OCI-LY3 (cell line): ENCODE results near the gene GORASP2.

ENCODE experiments used
- H2AFZ ChIP-seq: fragments of 200-600, 300-600 bp; shearing (Covaris generic); 2 replicates; pipeline ENCODE4 v1.6.0; 2014; ENCODE audit warnings: antibody characterized with exemption, low read depth, low read length
- H3K27ac ChIP-seq: fragments of 200-600, 300-600 bp; sonication (generic); 2 replicates; pipeline ENCODE4 v1.5.1; 2014; ENCODE audit warnings: mild to moderate bottlenecking, low read length, moderate library complexity, mixed read lengths
- H3K27me3 ChIP-seq: fragments of 200-600, 300-600 bp; sonication (generic); 2 replicates; pipeline ENCODE4 v1.6.1; 2014; ENCODE audit warnings: low read depth, low read length, mixed read lengths
- H3K36me3 ChIP-seq: fragments of 200-600, 300-600 bp; sonication (generic); replicated peaks from 2 replicates; pipeline ENCODE3; 2014; ENCODE audit warnings: low read depth, low read length, mixed read lengths
- H3K4me1 ChIP-seq: fragments of 300-600, 200-600 bp; sonication (generic); 2 replicates; pipeline ENCODE4 v1.6.1; 2014; ENCODE audit warnings: low read length, mixed read lengths
- H3K4me2 ChIP-seq: fragments of 200-600, 300-600 bp; sonication (generic); 2 replicates; pipeline ENCODE4 v1.6.1; 2014; ENCODE audit warnings: low read length, mixed read lengths
- H3K4me3 ChIP-seq: fragments of 300-600, 200-600 bp; sonication (generic); 2 replicates; pipeline ENCODE4 v1.5.1; 2014; ENCODE audit warnings: antibody characterized with exemption, mild to moderate bottlenecking, low read length, moderate library complexity
- H3K79me2 ChIP-seq: fragments of 300-600, 200-600 bp; shearing (Covaris generic); 2 replicates; pipeline ENCODE4 v1.6.1; 2014; ENCODE audit warnings: mild to moderate bottlenecking, low read length, mixed read lengths
- H3K9ac ChIP-seq: fragments of 300-600, 200-600 bp; shearing (Covaris generic); 2 replicates; pipeline ENCODE4 v1.6.0; 2014; ENCODE audit warnings: mild to moderate bottlenecking, low read length, moderate library complexity
- H3K9me3 ChIP-seq: fragments of 200-600, 300-600 bp; shearing (Covaris generic); 2 replicates; pipeline ENCODE4 v1.6.1; 2014; ENCODE audit warnings: low read length, mixed read lengths; ENCODE audit not compliant: insufficient read depth
- H4K20me1 ChIP-seq: fragments of 200-600, 300-600 bp; sonication (generic); 2 replicates; pipeline ENCODE4 v1.6.1; 2016; ENCODE audit warnings: low read length, mixed read lengths; ENCODE audit not compliant: insufficient read depth
- EZH2phosphoT487 ChIP-seq: fragments of 200-600 bp; shearing (Covaris generic); IDR thresholded peaks from 2 replicates; pipeline ENCODE4 v1.6.1; 2018; ENCODE audit warnings: antibody characterized with exemption, mixed run types, low read depth
- TF ChIP-seq, protein P1 (sequence below): fragments of 200-600, 300-600 bp; sonication (generic); IDR thresholded peaks from 2 replicates; pipeline ENCODE4 v1.5.1; 2014; ENCODE audit warnings: antibody characterized with exemption, low read length, low read depth

GORASP2 gene

DNA sequence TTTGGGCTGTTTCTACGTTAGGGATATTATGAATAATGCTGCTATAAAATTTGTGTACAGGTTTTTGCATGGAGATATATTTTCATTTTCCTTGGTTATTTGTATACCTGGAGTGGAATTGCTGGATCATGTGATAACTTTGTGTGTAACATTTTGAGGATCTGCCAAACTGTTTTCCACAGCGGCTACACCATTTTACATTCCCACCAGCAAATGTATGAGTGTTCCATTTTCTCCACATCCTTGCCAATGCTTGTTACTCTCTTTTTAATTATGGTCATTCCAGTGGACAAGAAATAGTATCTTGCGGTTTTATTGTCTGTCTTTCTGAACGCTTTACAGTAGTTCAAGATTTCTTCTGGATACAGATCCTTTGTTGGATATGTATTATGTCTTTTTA, 13.6 kb downstream of the GORASP2 start:
- no peak overlapping the region for H3K4me3 ChIP-seq
- H3K79me2 ChIP-seq: peaks cover 100% of the 10 kb centered on the region
- no peak overlapping the region for H3K9ac ChIP-seq
- H3K27ac ChIP-seq: no peak overlapping the region
- no peak for TF ChIP-seq EZH2phosphoT487
- TF ChIP-seq, protein P1, sequence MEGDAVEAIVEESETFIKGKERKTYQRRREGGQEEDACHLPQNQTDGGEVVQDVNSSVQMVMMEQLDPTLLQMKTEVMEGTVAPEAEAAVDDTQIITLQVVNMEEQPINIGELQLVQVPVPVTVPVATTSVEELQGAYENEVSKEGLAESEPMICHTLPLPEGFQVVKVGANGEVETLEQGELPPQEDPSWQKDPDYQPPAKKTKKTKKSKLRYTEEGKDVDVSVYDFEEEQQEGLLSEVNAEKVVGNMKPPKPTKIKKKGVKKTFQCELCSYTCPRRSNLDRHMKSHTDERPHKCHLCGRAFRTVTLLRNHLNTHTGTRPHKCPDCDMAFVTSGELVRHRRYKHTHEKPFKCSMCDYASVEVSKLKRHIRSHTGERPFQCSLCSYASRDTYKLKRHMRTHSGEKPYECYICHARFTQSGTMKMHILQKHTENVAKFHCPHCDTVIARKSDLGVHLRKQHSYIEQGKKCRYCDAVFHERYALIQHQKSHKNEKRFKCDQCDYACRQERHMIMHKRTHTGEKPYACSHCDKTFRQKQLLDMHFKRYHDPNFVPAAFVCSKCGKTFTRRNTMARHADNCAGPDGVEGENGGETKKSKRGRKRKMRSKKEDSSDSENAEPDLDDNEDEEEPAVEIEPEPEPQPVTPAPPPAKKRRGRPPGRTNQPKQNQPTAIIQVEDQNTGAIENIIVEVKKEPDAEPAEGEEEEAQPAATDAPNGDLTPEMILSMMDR: no peak
- no peak overlapping the region for H3K4me2 ChIP-seq
- peaks cover 95% of the 10 kb centered on the region for H4K20me1 ChIP-seq
- H3K4me1 ChIP-seq: no peaks in the 10 kb centered on the region
- no peak overlapping the region for H2AFZ ChIP-seq
- H3K27me3 ChIP-seq: no peaks in the 10 kb centered on the region
- no peaks in the 10 kb centered on the region for H3K9me3 ChIP-seq
- peaks cover 8% of the 10 kb centered on the region for H3K36me3 ChIP-seq

DNA sequence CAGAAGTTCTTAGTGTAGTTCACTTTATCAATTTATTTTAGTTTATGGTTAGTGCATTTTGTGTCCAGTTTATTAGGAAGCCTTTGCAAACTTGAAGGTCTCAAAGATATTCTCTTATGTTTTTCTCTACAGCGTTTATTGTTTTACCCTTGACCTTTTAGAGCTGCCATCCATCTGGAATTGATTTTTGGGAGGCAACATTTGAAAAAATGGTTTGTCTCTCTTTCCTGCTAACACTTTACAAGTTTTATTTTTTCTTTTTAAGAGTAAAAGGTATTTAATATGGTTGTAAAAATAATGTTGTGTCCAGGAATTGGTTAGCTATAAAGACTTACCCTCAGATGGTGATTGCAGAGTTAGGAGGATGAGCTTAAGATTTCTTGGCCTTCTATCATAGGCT, 14.0 kb downstream of the GORASP2 start:
- H4K20me1 ChIP-seq: peaks cover 94% of the 10 kb centered on the region

DNA sequence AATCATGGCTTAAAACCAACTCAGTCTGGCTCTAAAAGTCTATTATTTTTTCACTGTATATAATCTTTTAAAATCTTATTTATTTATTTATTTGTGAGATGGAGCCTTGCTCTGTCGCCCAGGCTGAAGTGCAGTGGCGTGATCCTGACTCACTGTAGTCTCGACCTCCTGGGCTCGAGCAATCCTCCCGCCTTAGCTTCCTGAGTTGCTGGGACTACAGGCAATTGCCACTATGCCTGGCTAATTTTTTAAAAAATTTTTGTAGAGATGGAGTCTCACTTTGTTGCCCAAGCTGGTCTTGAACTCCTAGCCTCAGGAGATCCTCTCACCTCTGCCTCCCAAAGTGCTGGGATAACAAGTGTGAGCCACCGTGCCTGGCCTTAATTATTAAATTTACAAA, 14.5 kb downstream of the GORASP2 start:
- Histone ChIP-seq H2AFZ (no peak overlapping the region), H3K27me3 (no peaks in the 10 kb centered on the region), H3K4me1 (no peaks in the 10 kb centered on the region), H3K4me3 (no peak overlapping the region), H3K9ac (no peak overlapping the region), H3K9me3 (no peaks in the 10 kb centered on the region), H3K36me3 (peaks cover 8% of the 10 kb centered on the region), H3K27ac (no peak overlapping the region), H3K79me2 (peaks cover 98% of the 10 kb centered on the region), H3K4me2 (no peak overlapping the region), H4K20me1 (peaks cover 92% of the 10 kb centered on the region)
- TF ChIP-seq, protein P1: no peak
- TF ChIP-seq EZH2phosphoT487: no peak

More for the DNA sequence above, 14.0 kb downstream of the GORASP2 start:
- H2AFZ ChIP-seq: no peak overlapping the region
- no peak overlapping the region for H3K27ac ChIP-seq
- no peak for TF ChIP-seq EZH2phosphoT487
- TF ChIP-seq, protein P1: no peak
- no peaks in the 10 kb centered on the region for H3K9me3 ChIP-seq
- no peaks in the 10 kb centered on the region for H3K4me1 ChIP-seq
- no peak overlapping the region for H3K4me2 ChIP-seq
- H3K79me2 ChIP-seq: peaks cover 100% of the 10 kb centered on the region
- peaks cover 8% of the 10 kb centered on the region for H3K36me3 ChIP-seq
- H3K9ac ChIP-seq: no peak overlapping the region
- no peaks in the 10 kb centered on the region for H3K27me3 ChIP-seq
- H3K4me3 ChIP-seq: no peak overlapping the region

DNA sequence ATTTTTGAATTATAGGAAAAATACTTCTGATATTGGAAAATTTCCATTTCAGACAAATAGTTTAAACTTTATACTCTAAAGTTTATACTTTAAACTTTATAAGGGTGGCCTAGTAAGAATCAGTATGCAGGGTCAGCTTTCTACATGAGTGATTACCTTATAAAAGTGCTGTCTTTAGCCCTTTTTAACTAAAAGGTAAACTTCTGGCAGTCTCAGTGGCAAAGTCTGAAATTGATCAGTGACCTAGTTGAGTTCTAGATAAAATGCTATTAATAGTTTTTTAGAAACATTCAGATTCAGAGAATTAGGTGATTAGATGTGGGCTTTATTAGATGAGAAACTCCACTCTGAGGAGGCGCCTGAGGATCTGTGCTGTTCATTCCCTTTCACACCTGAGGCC, 15.5 kb downstream of the GORASP2 start:
- Histone ChIP-seq H3K4me3 (no peak overlapping the region), H3K36me3 (peaks cover 15% of the 10 kb centered on the region), H4K20me1 (peaks cover 92% of the 10 kb centered on the region), H3K9me3 (no peaks in the 10 kb centered on the region), H3K9ac (no peak overlapping the region), H3K4me1 (peaks cover 7% of the 10 kb centered on the region), H3K79me2 (peaks cover 95% of the 10 kb centered on the region), H3K27ac (no peak overlapping the region), H2AFZ (no peak overlapping the region), H3K4me2 (no peak overlapping the region), H3K27me3 (no peaks in the 10 kb centered on the region)
- no peak for TF ChIP-seq EZH2phosphoT487
- TF ChIP-seq, protein P1: no peak
